ENCODE measurements around the gene PAFAH2. TPM values are rescaled to one million over a fixed set of nuclear protein-coding genes. Genes with fewer than 3 reads are reported as not detected.

PAFAH2 gene
- total RNA-seq, 1 experiment from 2014 or later, result 13.0 TPM

- DNase-seq (ENCODE audit: low spot score), result no peak
Observed at GRCh38 chr1:26014179-26014578, 16.3 kb upstream of the PAFAH2 start.

- no peak for DNase-seq (ENCODE audit: low spot score)
Observed at GRCh38 chr1:26012864-26013263, 15.0 kb upstream of the PAFAH2 start.

- no peak for DNase-seq (ENCODE audit: low spot score)
Observed at GRCh38 chr1:26010825-26011224, 13.0 kb upstream of the PAFAH2 start.

GRCh38 chr1:26009796-26010447, 12.1 kb upstream of the PAFAH2 start:
- no peak for DNase-seq (ENCODE audit: low spot score)

- DNase-seq (ENCODE audit: low spot score), result no peak
Observed at GRCh38 chr1:26006710-26007109, 8.8 kb upstream of the PAFAH2 start.

GRCh38 chr1:26005434-26006105, 7.7 kb upstream of the PAFAH2 start:
- no peak for DNase-seq (ENCODE audit: low spot score)

GRCh38 chr1:26003756-26004155, 5.9 kb upstream of the PAFAH2 start:
- DNase-seq (ENCODE audit: low spot score), result no peak

- DNase-seq (ENCODE audit: low spot score), result no peak
Observed at GRCh38 chr1:26003262-26003661, 5.4 kb upstream of the PAFAH2 start.

- no peak for DNase-seq (ENCODE audit: low spot score)
Observed at GRCh38 chr1:25999041-25999800, 1.4 kb upstream of the PAFAH2 start.

- DNase-seq (ENCODE audit: low spot score), result no peak
Observed at GRCh38 chr1:25996966-25997827, 666 bp downstream of the PAFAH2 start.

- DNase-seq (ENCODE audit: low spot score), result no peak
Observed at GRCh38 chr1:25994402-25995150, 3.3 kb downstream of the PAFAH2 start.

GRCh38 chr1:25993197-25993951, 4.5 kb downstream of the PAFAH2 start:
- DNase-seq (ENCODE audit: low spot score), result no peak

- no peak for DNase-seq (ENCODE audit: low spot score)
Observed at GRCh38 chr1:25992689-25993171, 5.1 kb downstream of the PAFAH2 start.

- peak; percentile 31 for DNase-seq (ENCODE audit: low spot score)
Observed at GRCh38 chr1:25991937-25992688, 5.8 kb downstream of the PAFAH2 start.

- no peak for DNase-seq (ENCODE audit: low spot score)
Observed at GRCh38 chr1:25990702-25991395, 7.0 kb downstream of the PAFAH2 start.

- DNase-seq (ENCODE audit: low spot score), result no peak
Observed at GRCh38 chr1:25990251-25990650, 7.6 kb downstream of the PAFAH2 start.

GRCh38 chr1:25989440-25990234, 8.2 kb downstream of the PAFAH2 start:
- DNase-seq (ENCODE audit: low spot score), result no peak

GRCh38 chr1:25987951-25988350, 9.9 kb downstream of the PAFAH2 start:
- no peak for DNase-seq (ENCODE audit: low spot score)

All from A172 (cell line).